OCI-LY7 (cell line): ENCODE measurements around the gene SYPL1. TPM values are rescaled to one million over a fixed set of nuclear protein-coding genes. Genes with fewer than 3 reads are reported as not detected.

Source experiments
- BruUV-seq: library from RNA; stranded (reverse); fragments of 400-500 nt; replicated peaks from 2 replicates; lab custom pipeline; 2021; lab: Mats Ljungman, UMichigan
- CTCF ChIA-PET: fragments of 300-600 bp; sonication (Branson Sonifier 250); formaldehyde crosslinking; loops from one replicate; lab custom pipeline; 2022; ENCODE audit warnings: antibody characterized with exemption; ENCODE audit not compliant: unreplicated experiment; lab: Charles Lee
- POLR2A ChIA-PET: fragments of 300-600 bp; sonication (Branson Sonifier 250); formaldehyde crosslinking; loops from one replicate; lab custom pipeline; 2022; ENCODE audit warnings: antibody characterized with exemption; lab: Charles Lee
- DNase-seq: peaks from one replicate; pipeline ENCODE4 v3.0.0-alpha.2; 2015; ENCODE audit warnings: low spot score
- H2AFZ ChIP-seq: fragments of 200-600 bp; sonication (generic), shearing (Covaris generic); 2 replicates; pipeline ENCODE4 v1.6.1; 2014; ENCODE audit warnings: mild to moderate bottlenecking, antibody characterized with exemption, low read length, moderate library complexity
- H3K27ac ChIP-seq: fragments of 200-600 bp; sonication (generic); 2 replicates; pipeline ENCODE4 v1.5.1; 2014; ENCODE audit warnings: mixed run types, low read depth, mild to moderate bottlenecking, moderate library complexity, low read length, inconsistent platforms; ENCODE audit not compliant: poor library complexity, severe bottlenecking
- H3K36me3 ChIP-seq: fragments of 200-600 bp; sonication (generic); 2 replicates; pipeline ENCODE4 v1.6.1; 2014; ENCODE audit warnings: mild to moderate bottlenecking, antibody characterized with exemption, low read length, moderate library complexity, mixed read lengths; ENCODE audit not compliant: insufficient read depth
- H3K4me1 ChIP-seq: fragments of 200-600 bp; sonication (generic); 2 replicates; pipeline ENCODE4 v1.5.1; 2014; ENCODE audit warnings: mild to moderate bottlenecking, low read length; ENCODE audit not compliant: insufficient read depth, poor library complexity, severe bottlenecking
- H3K4me2 ChIP-seq: fragments of 200-600 bp; sonication (generic); 2 replicates; pipeline ENCODE4 v1.6.1; 2014; ENCODE audit warnings: mild to moderate bottlenecking, low read length
- H3K4me3 ChIP-seq: fragments of 200-600 bp; sonication (generic); 2 replicates; pipeline ENCODE4 v1.5.1; 2014; ENCODE audit warnings: mild to moderate bottlenecking, low read depth, low read length; ENCODE audit not compliant: poor library complexity, severe bottlenecking
- H3K79me2 ChIP-seq: fragments of 200-600 bp; sonication (generic); 2 replicates; pipeline ENCODE4 v1.6.1; 2016; ENCODE audit warnings: low read depth, mild to moderate bottlenecking, low read length, moderate library complexity, mixed read lengths; ENCODE audit not compliant: insufficient read depth
- H3K9me2 ChIP-seq: fragments of 200-600 bp; sonication (generic); 2 replicates; pipeline ENCODE4 v1.6.1; 2016; ENCODE audit warnings: mild to moderate bottlenecking, low read length, mixed read lengths; ENCODE audit not compliant: insufficient read depth
- H3K9me3 ChIP-seq: fragments of 200-600 bp; sonication (generic); 2 replicates; pipeline ENCODE4 v1.6.1; 2014; ENCODE audit warnings: mild to moderate bottlenecking, mixed run types, low read length, mixed read lengths
- H4K20me1 ChIP-seq: fragments of 200-600 bp; sonication (generic); 2 replicates; pipeline ENCODE4 v1.6.1; 2014; ENCODE audit warnings: mild to moderate bottlenecking, antibody characterized with exemption, low read length, moderate library complexity, mixed read lengths; ENCODE audit not compliant: insufficient read depth
- EZH2phosphoT487 ChIP-seq: fragments of 200-600 bp; sonication (generic); IDR thresholded peaks from 2 replicates; pipeline ENCODE4 v1.6.1; 2018; ENCODE audit warnings: low read depth, borderline replicate concordance, mild to moderate bottlenecking, mixed run types, antibody characterized with exemption, low read length, moderate library complexity, mixed read lengths
- intact Hi-C: fragments of 100-400 bp; cut with micrococcal nuclease; formaldehyde crosslinking; loops from one replicate; pipeline ENCODE4 v1.10.0; 2022; ENCODE audit not compliant: unreplicated experiment
- total RNA-seq, 2 experiments: library from RNA; depleted of rRNA in 1 of 2; stranded (reverse); fragments of >200 nt in 1 of 2; shearing (Covaris generic) in 1 of 2; gene quantifications; 2 replicates each; pipeline ENCODE4 v1.2.3, GENCODE V29; 2014 to 2022
- TF ChIP-seq, protein P1 (sequence below): fragments of 200-600 bp; sonication (generic); conservative IDR thresholded peaks from 2 replicates; pipeline ENCODE4 v1.5.1; 2014; ENCODE audit warnings: mild to moderate bottlenecking, antibody characterized with exemption, low read length, moderate library complexity, mixed read lengths

SYPL1 gene
- total RNA-seq, 2 experiments from 2014 or later: 34.1 to 112 TPM

DNA sequence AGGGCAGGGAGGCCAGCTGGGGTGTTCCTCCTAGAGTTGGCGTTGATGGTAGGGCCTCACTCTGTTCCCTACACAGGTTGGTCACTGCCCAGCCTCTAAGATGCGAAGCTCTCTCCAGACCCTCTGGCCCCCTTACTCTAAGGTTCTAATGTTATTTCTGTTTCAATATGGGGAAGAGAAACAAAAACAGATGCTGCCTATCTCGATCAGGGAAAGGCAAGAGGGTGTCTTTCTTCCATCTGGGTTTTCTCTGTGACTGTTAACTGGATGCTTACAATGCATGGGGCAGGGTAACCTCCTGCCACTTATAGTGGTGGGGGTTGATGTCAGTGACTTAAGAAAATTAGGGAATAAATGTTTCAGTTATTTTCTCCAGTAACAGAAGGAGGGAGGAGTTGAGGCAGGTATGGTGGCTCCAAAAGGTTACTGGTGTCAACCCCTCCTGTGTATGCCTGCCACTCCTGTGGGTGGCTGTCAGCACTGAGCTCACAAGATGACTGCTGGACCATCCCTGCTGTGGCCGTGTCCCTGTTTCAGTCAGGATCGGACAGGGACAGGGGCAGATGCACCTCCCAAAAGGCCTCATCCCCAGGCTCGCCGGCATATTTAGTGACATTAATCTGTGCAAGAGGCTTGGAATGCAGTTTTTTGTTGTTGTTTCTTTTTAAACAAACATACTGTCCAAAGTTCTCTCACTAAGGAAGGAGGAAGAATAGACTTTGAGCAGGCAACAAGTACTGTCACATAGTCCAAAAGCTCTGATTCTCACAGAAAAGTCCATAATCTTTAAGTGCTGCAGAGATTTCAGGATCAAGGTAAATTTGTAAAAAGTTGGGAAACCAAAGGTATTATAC, 39.6 kb upstream of the SYPL1 start:
- H3K27ac ChIP-seq: no peak overlapping the region
- no peak overlapping the region for H3K4me3 ChIP-seq
- intact Hi-C loops: loop anchor here (5.0 kb wide), 1 partner anchor 1209 kb away; no protein-coding TSS in a partner anchor
- DNase-seq: no peak
- ChIA-PET CTCF (interaction anchor here (0.5 to 5.7 kb wide), 6 partner anchors 10 to 288 kb away, joined by 3 to 46 read pairs (median 5); no protein-coding TSS in a partner anchor), POLR2A (interaction anchor here (0.5 to 14.5 kb wide), 13 partner anchors 15 to 130 kb away, joined by 3 to 133 read pairs (median 4); partner anchors contain the start of gene SYPL1)
- no peaks in the 10 kb centered on the region for H3K79me2 ChIP-seq
- TF ChIP-seq EZH2phosphoT487: no peak
- TF ChIP-seq, protein P1, sequence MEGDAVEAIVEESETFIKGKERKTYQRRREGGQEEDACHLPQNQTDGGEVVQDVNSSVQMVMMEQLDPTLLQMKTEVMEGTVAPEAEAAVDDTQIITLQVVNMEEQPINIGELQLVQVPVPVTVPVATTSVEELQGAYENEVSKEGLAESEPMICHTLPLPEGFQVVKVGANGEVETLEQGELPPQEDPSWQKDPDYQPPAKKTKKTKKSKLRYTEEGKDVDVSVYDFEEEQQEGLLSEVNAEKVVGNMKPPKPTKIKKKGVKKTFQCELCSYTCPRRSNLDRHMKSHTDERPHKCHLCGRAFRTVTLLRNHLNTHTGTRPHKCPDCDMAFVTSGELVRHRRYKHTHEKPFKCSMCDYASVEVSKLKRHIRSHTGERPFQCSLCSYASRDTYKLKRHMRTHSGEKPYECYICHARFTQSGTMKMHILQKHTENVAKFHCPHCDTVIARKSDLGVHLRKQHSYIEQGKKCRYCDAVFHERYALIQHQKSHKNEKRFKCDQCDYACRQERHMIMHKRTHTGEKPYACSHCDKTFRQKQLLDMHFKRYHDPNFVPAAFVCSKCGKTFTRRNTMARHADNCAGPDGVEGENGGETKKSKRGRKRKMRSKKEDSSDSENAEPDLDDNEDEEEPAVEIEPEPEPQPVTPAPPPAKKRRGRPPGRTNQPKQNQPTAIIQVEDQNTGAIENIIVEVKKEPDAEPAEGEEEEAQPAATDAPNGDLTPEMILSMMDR: no peak
- H3K4me1 ChIP-seq: peaks cover 70% of the 10 kb centered on the region
- H3K36me3 ChIP-seq: no peaks in the 10 kb centered on the region
- H4K20me1 ChIP-seq: no peaks in the 10 kb centered on the region
- BruUV-seq: no TSS peak
- peak overlapping the region; percentile 48 for H3K4me2 ChIP-seq
- no peaks in the 10 kb centered on the region for H3K9me3 ChIP-seq
- H2AFZ ChIP-seq: peak overlapping the region; percentile 69; the same call in 1 of the 2 replicates
- no peaks in the 10 kb centered on the region for H3K9me2 ChIP-seq

DNA sequence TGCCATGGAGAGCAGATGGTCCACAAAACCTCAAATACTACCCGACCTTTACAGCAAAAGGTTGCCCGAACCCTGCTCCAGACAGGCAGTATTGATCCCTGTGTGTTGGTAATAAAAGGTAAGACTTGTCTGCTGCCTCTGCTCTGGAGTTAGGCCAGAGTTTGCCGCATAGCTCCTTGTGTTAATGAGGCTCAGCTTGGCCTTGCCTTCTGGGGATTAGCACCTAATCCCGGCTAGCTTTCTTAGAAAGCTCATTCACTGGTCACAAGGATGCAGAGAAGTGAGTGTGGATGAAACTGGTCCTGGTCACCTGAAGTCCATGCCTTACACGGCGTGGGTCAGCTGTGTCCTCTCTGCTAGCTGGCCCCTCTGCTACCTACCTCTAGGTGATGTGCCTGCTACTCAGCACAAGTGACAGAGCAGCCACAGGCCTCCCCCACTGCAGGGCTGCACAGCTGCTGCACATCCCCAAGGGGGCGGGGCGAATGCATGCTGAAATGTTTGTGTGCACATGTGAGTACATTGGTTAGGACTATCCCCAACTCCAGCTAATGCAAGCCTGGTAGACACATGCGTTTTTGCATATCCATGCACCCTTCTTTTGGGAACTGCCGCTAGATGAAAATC, 31.7 kb upstream of the SYPL1 start:
- POLR2A ChIA-PET: interaction anchor here (0.6 to 14.5 kb wide), 7 partner anchors 11 to 124 kb away, joined by 3 to 133 read pairs (median 4); no protein-coding TSS in a partner anchor

More for the DNA sequence above, 31.7 kb upstream of the SYPL1 start:
- no peak overlapping the region for H2AFZ ChIP-seq
- CTCF ChIA-PET: interaction anchor here (1.8 kb wide), 1 partner anchor 10 kb away, joined by 5 read pairs; no protein-coding TSS in a partner anchor
- no peaks in the 10 kb centered on the region for H3K36me3 ChIP-seq
- no TSS peak for BruUV-seq
- no peak overlapping the region for H3K27ac ChIP-seq
- no peak for TF ChIP-seq EZH2phosphoT487
- TF ChIP-seq, protein P1: 0 out of 2 replicates have a peak, but pooled peaks have one; percentile 29
- no peaks in the 10 kb centered on the region for H3K79me2 ChIP-seq
- H3K9me2 ChIP-seq: no peaks in the 10 kb centered on the region
- peak; percentile 74 for DNase-seq
- no peak overlapping the region for H3K4me3 ChIP-seq
- peaks cover 46% of the 10 kb centered on the region for H3K4me1 ChIP-seq
- H4K20me1 ChIP-seq: no peaks in the 10 kb centered on the region
- intact Hi-C loops: no loop called here
- H3K9me3 ChIP-seq: no peaks in the 10 kb centered on the region
- H3K4me2 ChIP-seq: no peak overlapping the region
